Measurements from ENCODE around the gene AHCYL2.

DNA sequence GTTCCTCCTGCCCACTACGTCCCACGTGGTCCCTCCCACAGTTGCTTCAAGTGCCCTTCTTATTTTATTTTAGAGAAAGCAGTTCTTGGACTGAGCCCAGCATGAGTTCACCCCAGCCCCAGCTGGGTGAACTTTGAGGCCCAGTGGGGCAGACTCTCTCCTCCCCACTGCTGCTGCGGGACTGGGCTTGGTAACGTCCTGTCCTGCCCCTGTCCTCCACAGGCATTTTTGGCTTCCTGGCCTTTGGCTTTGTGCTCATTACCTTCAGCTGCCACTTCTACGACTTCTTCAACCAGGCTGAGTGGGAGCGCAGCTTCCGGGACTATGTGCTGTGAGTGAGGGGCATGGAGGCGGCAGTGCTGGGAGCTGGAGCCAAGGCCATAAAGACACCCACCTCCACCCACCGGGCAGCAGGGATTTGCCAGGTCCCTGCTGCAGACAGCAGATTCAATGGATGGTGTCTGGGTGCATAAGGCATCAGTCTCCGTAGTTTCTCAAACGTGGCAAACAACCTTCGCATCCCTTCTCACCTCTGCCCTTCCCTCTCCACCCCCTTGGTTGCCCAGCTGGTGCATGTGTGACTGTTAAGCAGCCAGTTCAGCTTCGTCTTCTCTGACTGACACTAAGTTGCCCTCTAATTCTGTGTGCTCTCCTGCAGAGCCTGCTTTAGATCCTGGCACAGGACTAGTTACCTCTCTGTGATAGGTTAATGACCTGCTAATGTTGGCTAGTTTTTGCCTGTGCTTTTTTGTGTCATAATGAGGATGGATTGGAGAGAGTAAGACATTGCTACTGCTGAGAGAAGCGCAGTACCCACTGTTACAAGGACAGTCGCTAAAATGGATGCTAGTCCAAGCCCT is 15.5 kb upstream of the AHCYL2 start:
- TF ChIP-seq, protein P1, sequence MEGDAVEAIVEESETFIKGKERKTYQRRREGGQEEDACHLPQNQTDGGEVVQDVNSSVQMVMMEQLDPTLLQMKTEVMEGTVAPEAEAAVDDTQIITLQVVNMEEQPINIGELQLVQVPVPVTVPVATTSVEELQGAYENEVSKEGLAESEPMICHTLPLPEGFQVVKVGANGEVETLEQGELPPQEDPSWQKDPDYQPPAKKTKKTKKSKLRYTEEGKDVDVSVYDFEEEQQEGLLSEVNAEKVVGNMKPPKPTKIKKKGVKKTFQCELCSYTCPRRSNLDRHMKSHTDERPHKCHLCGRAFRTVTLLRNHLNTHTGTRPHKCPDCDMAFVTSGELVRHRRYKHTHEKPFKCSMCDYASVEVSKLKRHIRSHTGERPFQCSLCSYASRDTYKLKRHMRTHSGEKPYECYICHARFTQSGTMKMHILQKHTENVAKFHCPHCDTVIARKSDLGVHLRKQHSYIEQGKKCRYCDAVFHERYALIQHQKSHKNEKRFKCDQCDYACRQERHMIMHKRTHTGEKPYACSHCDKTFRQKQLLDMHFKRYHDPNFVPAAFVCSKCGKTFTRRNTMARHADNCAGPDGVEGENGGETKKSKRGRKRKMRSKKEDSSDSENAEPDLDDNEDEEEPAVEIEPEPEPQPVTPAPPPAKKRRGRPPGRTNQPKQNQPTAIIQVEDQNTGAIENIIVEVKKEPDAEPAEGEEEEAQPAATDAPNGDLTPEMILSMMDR (conservative IDR thresholded peaks at IDR 0.05; ENCODE audit: low read length) = no peak
- TF ChIP-seq EZH2phosphoT487 (IDR thresholded peaks at IDR 0.05; ENCODE audit: borderline replicate concordance) = no peak

Measured in Loucy (cell line).